Neural progenitor cell (in vitro differentiated cells): ENCODE measurements around the gene UMOD.

Source experiments
- EZH2 ChIP-seq: fragments of 200-600 bp; sonication (generic); IDR thresholded peaks from 2 replicates; pipeline ENCODE4 v1.6.1; 2017; ENCODE audit warnings: antibody characterized with exemption, mild to moderate bottlenecking, moderate library complexity
- EZH2phosphoT487 ChIP-seq: fragments of 200-600 bp; sonication (generic); IDR thresholded peaks from 2 replicates; pipeline ENCODE4 v1.6.1; 2017; ENCODE audit warnings: antibody characterized with exemption
- TF ChIP-seq, protein P1 (sequence below): fragments of 200-600 bp; sonication (generic); IDR thresholded peaks from 2 replicates; pipeline ENCODE4 v1.5.1; 2017; ENCODE audit warnings: antibody characterized with exemption, mild to moderate bottlenecking

DNA sequence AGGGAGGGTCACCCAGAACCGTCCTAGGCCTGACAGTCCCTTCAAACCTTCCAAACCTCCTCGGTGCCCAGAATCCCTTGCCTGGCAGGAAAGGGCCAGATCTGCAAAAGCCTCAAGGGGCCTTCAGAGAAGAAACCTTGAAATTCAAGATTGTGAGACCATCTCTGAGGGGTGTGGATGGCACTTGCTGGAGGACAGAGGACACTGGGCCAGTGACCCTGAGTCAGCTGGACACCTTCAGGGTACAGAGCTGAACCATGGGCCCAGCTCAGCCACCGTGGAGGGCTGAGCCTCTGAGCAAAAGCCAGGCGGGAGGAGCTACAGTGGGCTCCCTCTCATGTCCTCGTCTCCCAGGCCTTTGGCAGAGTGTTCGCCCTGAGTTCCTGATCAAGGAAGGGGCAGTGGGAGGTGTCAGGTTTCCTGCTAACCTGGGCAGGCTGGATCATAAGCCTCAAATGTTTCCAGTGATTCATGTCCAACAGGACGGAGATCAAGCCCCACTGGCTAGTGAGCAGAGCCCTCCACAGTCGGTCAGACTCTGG lies 49.0 kb upstream of the UMOD start:
- TF ChIP-seq, protein P1, sequence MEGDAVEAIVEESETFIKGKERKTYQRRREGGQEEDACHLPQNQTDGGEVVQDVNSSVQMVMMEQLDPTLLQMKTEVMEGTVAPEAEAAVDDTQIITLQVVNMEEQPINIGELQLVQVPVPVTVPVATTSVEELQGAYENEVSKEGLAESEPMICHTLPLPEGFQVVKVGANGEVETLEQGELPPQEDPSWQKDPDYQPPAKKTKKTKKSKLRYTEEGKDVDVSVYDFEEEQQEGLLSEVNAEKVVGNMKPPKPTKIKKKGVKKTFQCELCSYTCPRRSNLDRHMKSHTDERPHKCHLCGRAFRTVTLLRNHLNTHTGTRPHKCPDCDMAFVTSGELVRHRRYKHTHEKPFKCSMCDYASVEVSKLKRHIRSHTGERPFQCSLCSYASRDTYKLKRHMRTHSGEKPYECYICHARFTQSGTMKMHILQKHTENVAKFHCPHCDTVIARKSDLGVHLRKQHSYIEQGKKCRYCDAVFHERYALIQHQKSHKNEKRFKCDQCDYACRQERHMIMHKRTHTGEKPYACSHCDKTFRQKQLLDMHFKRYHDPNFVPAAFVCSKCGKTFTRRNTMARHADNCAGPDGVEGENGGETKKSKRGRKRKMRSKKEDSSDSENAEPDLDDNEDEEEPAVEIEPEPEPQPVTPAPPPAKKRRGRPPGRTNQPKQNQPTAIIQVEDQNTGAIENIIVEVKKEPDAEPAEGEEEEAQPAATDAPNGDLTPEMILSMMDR, result no peak
- TF ChIP-seq EZH2 (no peak), EZH2phosphoT487 (no peak)
